GM19025 (cell line): Measurements from ENCODE around the gene GGACT.

ENCODE experiments used
- ATAC-seq: cut with Tn5 transposase; IDR thresholded peaks from one replicate; pipeline ENCODE4 v1.9.1; 2021; ENCODE audit warnings: mild to moderate bottlenecking, low read depth, moderate library complexity; ENCODE audit not compliant: unreplicated experiment

GGACT gene

GRCh38 chr13:100490692-100491091, 97.9 kb downstream of the GGACT start:
- no peak for ATAC-seq

- ATAC-seq, result no peak
Measured at GRCh38 chr13:100485265-100485664, 103.3 kb downstream of the GGACT start.

GRCh38 chr13:100484702-100485101, 103.9 kb downstream of the GGACT start:
- ATAC-seq, result no peak

- ATAC-seq, result no peak
Measured at GRCh38 chr13:100483841-100484381, 104.7 kb downstream of the GGACT start.

- ATAC-seq, result no peak
Measured at GRCh38 chr13:100483139-100483538, 105.5 kb downstream of the GGACT start.

GRCh38 chr13:100480676-100481075, 107.9 kb downstream of the GGACT start:
- no peak for ATAC-seq
